Hippocampal formation (tissue), 2 donors: Measurements from ENCODE around the gene OVOL1.
"Not testable (repeated sequence)": the region's sequence is repeated elsewhere in the genome, so short reads cannot be mapped to it uniquely, and the experiment has no call there.

Experiments
- DNase-seq, 2 donors: peaks; one replicate each; lab custom pipeline; 2025; lab: John Stamatoyannopoulos, UW

OVOL1 gene

DNA sequence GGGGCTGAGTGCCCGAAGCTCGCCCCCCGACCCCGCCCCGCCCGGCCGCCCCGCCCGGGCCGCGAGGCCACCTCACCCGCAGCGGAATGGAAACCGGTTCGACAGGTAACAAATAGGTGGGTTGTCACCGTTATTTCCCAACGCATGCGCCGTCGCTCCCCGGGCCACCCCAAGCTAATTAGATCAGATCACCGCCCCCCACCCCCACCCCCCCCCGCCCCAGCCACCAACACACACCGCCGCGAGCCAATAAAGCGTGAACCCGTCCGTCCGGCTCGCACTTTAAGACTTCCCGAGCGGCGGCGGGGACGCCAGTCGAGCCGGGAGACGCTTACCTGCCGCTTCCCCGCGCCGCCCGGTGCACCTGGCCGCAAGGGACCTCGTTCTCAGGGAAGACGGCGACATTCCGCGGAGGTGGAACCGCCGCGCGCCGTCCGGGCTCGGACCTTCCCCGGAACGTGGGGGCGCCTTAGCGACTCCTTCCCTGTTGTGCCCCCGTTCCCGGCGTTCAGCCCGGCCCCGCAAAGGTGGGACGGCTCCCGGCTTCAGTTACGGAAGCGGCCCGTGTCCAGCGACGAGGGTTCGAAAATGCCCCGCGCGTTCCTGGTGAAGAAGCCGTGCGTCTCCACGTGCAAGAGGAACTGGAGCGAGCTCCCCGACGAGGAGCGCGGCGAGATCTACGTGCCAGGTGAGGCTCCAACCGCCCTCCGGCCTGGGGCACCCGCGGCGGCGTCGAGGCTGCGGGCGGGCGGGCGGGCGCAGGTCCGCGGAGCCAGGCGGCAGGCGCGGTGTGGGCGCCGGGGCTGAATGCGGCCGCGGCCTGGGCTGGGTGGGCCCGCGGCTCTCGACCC is at the start of gene OVOL1:
Gene OVOL1, plus strand, starts transcription at position 278 of the 851 bp plus-strand sequence. Its CDS starts 311 bp downstream, at position 589.
- no peak for DNase-seq

DNA sequence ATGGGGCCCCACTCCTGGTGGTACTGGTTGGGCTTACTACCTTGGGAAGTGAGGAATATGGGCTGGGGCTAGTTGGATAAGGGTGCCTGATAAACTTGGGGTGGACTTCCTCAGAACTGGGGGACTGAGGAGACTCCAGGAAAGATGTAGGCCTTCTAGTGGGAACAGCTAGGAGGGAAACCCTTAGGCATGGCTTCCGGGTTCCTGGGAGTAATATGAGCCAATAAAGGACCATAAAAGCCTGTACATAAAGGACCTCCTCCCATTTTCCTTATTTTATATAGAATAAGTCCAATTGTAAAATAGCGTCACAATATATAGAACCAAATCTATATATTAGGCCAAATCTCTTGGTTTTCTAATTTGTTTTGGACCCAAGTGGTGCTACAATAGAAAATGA is 47.8 kb upstream of the OVOL1 start:
- DNase-seq = no peak

DNA sequence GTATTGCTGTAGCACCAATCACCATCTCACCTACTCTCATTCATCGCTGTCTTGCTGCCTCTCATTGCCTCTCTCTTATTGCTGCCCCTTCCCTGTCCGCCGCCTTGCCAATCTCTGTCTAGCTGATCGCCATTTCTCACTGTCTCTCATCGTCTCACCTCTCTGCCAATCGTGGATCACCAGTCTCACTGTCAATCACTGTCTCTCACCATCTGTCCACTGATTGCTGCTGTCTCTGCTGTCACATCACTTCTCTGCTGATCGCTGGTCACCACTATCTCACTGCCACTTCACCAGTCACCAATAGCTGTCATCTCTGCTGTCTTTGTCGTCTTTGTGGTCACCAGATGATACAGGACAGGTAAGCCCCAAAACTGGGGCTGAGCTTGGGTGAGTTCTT is 45.7 kb upstream of the OVOL1 start:
- DNase-seq = no peak

DNA sequence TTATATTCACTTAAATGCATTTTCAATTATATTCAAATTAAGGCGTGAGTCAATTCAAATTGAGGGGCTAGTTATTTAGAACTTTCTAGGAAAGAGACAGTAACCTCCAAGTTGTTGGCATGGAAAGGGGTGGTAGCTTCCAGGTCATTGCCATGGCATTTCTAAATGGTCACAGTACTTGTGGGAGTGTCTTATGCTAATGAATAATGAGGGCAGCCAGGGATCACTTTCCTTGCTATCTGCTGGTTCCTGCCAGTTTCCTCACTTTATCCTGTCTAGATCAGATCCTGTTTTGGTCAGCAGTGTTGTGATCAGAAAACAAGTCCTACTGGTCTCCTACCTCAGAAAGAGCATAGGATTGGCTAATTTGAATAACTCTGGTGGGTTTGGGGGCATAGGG is 44.5 kb upstream of the OVOL1 start:
- DNase-seq = no peak

DNA sequence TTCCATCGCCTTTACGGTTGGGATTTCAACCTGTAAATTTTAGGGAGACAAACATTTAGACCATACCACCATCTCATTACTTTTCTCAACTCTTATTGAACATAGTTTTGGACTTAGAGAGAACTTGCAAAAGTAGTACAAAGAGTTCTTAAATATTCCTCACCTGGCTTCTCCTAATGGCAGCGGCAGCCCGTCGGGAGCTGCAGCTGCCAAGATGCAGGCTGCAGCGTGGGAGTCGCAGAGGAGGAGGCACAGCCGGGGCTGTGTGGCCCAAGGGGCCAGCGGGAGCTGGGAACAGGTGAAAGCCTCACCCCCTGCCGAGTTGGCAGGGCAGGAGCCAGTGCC is 43.2 kb upstream of the OVOL1 start:
- DNase-seq = no peak

DNA sequence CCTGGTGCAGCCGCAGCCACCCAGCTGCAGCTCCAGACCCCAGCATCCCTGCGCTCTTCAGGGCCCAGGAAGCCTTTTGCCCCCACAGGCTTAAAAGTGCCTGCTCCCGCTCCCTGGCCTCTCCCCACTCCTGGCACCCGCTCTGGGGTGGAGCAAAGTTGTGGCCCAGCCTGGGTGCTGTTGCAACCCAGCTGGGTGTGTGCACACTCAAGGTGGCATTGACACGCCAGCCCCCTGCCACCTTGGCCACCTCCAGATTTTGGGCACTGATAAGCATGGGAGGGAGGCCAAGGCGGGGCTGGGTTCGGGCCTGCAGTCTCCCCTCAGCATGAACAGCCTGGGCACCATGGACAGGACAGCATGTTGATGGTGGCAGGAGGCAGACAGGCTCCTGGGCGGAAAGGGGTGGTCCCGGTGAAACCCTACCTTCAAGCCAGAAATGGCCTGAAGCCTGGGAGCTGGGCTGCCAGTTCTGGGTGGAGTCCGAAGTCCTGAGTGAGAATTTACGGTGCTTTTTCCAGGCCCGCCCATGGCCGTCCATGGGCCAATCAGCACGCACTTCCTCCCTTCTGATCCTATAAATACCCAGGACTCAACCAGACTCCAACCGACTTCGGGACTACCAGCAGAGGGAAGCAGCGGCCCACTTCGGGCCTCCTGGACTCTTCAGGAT is 42.7 kb upstream of the OVOL1 start:
- DNase-seq = no peak

DNA sequence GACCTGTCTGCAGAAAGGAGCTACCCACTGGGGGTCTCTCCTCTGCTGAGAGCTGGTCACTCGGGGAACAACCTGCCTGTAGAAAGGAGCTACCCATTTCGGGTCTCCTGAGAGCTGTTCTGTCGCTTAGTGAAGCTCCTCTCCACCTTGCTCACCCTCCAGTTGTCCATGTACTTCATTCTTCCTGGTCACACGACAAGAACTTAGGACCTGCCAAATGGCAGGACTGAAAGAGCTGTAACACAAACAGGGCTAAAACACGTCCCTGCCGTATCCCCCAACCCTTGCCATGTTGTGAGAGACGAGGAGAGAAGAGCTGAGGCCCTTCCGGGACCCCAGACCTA is 42.2 kb upstream of the OVOL1 start:
- no peak for DNase-seq

DNA sequence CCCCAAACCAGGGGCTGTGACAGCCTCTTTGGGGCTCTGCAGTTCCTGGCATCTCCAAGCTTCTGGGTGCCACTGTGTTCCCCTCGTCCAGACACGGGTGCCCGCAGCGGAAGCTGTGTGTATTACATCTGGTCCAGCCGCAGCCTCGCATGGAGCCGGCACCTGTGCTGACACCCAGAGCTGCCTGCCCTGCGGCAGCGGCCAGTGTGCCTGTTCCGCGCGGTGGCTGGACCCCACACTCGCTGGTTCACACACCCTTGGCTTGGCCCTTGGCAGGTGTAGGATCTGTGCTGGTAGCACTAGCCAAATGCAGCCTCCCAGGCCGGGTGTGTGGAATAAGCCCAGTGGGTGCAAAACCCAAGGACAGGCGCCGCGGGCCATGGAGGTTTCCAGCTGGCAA is 41.8 kb upstream of the OVOL1 start:
- no peak for DNase-seq

DNA sequence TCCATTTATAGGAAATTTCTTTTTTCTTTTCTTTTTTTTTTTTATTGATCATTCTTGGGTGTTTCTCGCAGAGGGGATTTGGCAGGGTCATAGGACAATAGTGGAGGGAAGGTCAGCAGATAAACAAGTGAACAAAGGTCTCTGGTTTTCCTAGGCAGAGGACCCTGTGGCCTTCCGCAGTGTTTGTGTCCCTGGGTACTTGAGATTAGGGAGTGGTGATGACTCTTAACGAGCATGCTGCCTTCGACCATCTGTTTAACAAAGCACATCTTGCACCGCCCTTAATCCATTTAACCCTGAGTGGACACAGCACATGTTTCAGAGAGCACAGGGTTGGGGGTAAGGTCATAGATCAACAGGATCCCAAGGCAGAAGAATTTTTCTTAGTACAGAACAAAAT is 24.7 kb upstream of the OVOL1 start:
- not testable (repeated sequence) for DNase-seq

DNA sequence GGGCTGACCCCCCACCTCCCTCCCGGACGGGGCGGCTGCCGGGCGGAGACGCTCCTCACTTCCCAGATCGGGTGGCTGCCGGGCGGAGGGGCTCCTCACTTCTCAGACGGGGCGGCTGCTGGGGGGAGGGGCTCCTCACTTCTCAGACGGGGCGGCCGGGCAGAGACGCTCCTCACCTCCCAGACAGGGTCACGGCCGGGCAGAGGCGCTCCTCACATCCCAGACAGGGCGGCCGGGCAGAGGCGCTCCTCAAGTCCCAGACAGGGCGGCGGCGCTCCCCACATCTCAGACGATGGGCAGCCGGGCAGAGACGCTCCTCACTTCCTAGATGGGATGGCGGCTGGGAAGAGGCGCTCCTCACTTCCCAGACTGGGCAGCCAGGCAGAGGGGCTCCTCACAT is 24.0 kb upstream of the OVOL1 start:
- not testable (repeated sequence) for DNase-seq

DNA sequence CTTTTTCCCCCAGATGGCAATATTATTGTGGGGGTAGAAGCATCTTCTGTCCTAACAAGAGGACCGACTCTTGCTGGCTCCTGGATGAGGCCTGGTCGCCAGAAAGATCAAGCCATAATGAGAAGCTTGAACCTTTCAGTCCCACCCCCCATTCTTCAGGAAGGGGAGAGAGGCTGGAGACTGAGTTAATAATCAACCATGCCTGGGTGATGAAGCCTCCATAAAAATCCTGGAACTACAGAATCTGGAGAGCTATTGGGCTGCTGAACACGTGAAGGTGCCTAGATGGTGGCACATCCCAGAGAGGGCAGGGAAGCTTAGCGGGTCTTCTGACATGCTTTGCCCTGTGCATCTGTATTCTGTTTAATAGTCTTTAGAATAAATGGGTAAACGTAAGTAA is 22.4 kb upstream of the OVOL1 start:
- no peak for DNase-seq

DNA sequence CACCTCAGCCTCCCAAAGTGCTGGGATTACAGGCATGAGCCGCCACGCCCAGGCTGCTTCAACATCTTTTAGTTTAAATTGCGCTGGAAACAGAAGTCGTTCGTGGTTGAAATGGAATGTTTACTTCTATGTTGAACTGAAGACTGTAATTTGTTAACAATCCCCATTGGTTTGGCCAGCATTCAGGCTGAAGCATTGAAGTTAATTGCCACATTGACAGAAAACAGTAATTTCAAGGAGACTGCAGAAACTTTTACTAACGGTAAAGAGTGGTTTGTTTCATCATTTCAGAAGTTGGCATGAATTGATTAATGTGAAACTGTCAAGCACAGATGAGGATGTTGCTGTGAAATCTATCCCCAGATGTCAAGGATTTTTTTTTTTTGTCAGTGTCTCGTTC is 20.3 kb upstream of the OVOL1 start:
- no peak for DNase-seq

DNA sequence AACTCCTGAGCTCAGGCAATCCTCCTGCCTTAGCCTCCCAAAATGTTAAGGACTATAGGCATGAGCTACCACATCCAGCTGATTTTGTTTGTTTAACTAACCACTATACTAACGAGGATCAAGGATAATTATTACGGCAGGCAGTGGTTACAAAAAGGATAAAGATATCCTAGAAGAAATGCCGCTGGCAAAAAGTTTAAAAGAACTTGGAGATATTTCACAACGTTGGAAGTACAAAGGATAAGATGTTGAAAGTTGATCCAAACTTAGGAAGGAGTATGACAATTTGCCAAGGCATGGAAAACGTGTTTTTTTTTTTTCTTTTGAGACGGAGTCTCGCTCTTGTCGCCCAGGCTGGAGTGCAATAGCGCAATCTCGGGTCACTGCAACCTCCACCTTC is 19.5 kb upstream of the OVOL1 start:
- no peak for DNase-seq

DNA sequence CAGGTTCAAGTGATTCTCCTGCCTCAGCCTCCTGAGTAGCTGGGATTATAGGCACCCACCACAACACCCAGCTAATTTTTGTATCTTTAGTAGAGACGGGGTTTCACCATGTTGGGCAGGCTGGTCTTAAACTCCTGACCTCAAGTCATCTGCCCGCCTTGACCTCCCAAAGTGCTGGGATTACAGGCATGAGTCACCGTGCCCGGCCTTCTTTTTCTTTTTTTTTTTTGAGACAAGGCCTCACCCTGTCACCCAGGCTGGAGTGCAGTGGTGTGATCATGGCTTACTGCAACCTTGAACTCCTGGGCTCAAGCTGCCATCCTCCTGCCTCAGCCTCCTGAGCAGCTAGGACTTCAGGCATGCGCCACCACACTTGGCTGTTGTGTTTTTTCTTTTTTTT is 19.1 kb upstream of the OVOL1 start:
- not testable (repeated sequence) for DNase-seq

DNA sequence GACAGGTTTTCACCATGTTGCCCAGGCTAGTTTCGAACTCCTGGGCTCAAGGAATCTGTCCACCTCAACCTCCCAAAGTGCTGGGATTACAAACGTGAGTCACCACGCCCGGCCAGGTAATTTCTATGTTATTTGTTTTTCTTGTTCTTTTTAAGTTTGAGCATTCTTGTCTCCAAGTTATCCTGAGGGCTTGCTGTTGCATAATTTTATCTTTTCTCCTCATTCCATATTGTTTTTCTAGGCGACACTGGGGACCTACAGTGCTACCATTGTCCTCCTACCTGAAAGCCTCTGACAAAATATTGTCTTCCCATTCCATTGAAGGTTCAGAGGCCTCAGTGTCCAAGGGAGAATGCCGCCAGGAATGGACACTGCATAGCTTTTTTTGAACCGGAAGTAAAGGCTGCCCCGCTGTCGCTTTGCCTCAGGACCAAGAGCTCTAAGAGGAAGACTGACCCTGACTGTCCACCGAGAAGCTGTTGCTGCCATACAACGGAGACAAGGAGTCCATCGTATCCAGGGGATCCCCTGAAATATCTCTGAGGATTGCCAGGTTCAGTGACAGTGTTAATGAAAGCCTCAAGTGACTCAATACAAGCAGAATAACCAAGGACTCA is 15.8 kb upstream of the OVOL1 start:
- DNase-seq = no peak

DNA sequence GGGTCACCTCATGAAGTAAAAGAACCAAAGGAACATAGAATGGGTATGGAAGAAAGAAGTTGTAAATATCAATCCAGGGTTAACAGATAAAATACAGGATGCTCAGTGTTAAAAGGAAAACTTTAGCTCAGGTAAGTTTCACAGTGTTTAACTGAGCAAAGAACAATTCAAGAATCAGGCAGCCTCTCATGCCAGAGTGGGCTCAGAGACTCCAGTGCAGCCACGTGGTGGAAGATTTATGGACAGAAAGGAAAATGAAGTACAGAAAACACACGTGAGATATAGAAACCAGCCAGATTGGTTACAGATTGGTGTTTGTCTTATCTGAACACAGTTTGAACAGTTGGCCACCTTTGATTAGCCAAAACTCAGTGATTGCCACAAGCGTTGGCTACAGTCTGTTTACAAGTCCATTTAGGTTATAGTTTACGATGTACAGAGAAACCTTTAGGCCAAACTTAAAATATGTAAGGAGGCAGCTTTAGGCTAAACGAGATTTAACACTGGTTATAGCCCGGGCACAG is 15.2 kb upstream of the OVOL1 start:
- DNase-seq = no peak

DNA sequence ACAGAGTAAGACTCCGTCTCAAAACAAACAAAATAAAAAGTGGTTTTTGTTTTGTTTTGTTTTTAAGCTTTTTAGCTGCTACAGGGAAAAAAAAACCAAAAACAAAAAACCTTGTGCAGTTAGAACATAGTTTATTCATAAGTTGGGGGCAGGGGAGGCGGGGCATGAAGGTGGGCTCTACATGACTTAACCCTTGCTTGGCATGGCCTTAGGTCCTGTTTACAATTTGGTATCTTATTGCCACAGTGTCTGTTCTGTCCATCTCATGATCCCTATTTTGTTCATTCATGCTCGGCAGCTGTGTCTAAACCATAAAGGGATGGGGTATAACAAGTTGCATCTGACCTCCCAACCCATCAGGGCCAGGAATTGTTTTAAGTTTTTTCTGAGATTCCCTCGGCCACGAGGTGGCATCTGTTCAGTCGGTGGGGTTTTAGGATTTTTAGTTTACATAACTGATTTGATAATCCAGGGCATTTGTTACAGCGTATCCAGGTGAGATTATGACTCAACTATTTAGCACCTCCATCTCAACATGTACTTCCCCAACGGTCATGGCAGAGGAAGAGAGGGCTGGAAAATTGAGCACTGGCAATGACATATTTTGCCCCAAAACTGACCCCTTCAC is 13.0 kb upstream of the OVOL1 start:
- no peak for DNase-seq

DNA sequence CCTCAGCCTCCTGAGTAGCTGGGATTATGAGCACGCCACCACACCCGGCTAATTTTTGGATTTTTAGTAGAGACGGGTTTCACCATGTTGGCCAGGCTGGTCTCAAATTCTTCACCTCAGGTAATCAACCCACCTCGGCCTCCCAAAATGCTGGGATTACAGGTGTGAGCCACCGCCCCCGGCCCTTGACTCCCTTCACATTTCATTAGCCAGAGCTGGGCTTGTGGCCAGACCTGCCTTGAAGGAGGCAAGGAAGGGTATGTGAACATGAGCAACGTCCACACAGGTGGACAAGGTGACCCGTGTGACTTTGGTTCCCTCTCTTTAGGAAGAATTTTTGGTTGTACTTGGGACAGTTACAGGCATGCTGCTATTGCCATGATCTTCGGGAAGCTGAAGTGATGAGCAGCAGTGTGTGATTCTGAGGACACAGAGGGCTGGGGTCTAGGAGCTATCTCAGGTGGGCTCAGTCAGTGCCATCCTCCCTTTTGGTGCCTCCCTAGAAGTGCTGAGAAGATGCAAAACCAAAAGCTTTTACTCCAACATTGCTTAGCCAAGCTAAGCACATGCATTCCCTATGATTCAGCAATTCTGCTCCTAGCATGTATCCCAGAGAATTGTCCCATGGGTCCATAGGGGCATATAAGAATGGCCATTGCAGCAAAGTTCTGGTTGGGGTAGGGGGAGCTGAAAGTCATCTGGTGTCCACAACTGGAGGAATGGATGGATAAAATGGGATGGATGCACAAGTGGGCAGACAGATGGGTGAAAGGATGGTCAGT is 12.1 kb upstream of the OVOL1 start:
- no peak for DNase-seq

DNA sequence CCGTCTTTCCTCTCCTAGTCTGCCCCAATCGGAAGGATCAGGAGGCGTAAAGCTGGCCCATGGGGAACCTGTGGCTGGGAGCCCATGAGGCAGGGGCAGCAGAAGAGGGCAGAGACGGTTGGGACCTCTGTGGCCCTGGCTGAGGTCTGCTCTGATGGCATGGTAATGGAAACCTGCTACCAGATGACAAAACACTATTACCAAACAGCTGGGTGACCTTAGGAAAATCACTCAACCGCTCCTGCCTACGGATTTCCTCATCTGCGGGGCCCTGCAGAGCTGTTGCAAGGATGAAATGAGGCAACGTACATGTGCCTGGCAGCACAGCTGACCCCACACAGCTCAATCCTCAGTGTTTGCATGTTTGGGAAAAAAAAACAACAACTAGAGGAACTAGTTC is 10.7 kb upstream of the OVOL1 start:
- no peak for DNase-seq

DNA sequence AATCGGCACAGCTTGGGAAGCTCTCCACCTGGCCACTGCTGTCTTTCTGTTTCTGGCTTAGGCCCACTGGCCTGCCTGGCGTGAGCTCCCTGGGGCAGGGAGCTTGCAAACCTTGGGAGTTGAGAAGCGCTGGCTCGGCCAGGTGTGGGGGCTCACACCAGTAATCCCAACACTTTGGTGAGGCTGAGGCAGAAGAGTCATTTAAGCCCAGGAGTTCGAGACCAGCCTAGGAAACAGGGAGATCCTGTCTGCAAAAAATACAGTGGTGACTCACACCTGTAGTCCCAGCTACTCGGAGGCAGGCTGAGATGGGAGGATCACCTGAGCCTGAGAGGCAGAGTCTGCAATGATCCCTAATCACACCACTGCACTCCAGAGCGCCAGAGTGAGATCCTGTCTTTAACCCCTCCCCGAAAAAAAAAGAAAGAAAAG is 10.1 kb upstream of the OVOL1 start:
- no peak for DNase-seq

DNA sequence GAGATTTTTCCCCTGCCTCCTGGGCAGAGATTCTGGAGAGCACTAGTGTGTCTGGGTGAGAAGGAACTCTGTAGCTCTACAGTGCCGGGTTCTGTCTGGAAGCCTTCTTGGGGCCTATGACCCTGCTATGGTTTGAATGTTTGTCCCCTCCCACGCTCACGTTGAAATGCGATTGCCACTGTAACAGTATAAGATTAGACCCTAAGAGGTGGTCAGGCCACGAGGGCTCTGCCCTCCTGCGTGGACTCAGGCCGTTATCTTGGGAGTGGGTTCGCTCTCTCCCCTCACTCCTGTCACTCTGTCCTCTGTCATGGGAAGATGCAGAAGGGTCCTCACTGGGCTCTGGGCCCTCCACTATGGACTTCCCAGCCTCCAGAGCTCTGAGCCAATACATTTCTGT is 9.6 kb upstream of the OVOL1 start:
- no peak for DNase-seq
